Keratinocyte (primary cell): ENCODE measurements around the gene POLD2.

ENCODE experiments used
- EZH2 ChIP-seq: IDR thresholded peaks from one replicate; pipeline ENCODE4 v1.6.1; 2012; ENCODE audit warnings: inconsistent platforms, mild to moderate bottlenecking, low read length, moderate library complexity
- TF ChIP-seq, protein P1 (sequence below), 3 experiments: IDR thresholded peaks in 1 of 3; conservative IDR thresholded peaks in 1 of 3; optimal IDR thresholded peaks in 1 of 3; 2 replicates in 2 of 3; 3 replicates in 1 of 3; pipeline versions ENCODE3 to v1.5.1; 2011; ENCODE audit warnings: low read length in 3 of 3, mild to moderate bottlenecking in 3 of 3, moderate library complexity in 2 of 3, control low read depth in 1 of 3, inconsistent platforms in 1 of 3; ENCODE audit not compliant: insufficient read depth in 2 of 3; ENCODE audit errors: extremely low read depth in 1 of 3

DNA sequence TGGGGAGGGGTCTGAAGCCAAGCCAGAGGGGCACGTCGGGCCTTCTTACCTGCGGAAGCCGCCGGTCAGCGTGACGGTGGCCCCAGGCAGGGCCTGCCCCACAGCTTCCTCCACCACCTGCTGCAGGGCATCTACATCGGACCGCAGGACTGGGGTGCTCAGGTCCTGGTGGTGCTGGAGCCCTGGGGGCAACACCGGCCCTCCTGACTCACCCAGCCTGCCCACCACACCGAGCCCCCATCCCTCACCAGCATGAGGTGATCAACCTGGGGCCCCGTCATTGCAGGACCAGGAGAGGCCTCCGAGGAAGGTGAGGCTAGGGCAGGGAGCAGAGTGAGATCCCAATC lies 49.0 kb downstream of the POLD2 start:
- TF ChIP-seq, protein P1, sequence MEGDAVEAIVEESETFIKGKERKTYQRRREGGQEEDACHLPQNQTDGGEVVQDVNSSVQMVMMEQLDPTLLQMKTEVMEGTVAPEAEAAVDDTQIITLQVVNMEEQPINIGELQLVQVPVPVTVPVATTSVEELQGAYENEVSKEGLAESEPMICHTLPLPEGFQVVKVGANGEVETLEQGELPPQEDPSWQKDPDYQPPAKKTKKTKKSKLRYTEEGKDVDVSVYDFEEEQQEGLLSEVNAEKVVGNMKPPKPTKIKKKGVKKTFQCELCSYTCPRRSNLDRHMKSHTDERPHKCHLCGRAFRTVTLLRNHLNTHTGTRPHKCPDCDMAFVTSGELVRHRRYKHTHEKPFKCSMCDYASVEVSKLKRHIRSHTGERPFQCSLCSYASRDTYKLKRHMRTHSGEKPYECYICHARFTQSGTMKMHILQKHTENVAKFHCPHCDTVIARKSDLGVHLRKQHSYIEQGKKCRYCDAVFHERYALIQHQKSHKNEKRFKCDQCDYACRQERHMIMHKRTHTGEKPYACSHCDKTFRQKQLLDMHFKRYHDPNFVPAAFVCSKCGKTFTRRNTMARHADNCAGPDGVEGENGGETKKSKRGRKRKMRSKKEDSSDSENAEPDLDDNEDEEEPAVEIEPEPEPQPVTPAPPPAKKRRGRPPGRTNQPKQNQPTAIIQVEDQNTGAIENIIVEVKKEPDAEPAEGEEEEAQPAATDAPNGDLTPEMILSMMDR (optimal IDR thresholded peaks at IDR 0.05 in 1 of 3, IDR thresholded peaks at IDR 0.05 in 1 of 3, conservative IDR thresholded peaks at IDR 0.05 in 1 of 3; ENCODE audit: extremely low read depth in 1 of 3, insufficient read depth in 2 of 3, low read length in 3 of 3): no peak
- TF ChIP-seq EZH2: no peak
